ENCODE results near the gene PACSIN3.

PACSIN3 gene

DNA sequence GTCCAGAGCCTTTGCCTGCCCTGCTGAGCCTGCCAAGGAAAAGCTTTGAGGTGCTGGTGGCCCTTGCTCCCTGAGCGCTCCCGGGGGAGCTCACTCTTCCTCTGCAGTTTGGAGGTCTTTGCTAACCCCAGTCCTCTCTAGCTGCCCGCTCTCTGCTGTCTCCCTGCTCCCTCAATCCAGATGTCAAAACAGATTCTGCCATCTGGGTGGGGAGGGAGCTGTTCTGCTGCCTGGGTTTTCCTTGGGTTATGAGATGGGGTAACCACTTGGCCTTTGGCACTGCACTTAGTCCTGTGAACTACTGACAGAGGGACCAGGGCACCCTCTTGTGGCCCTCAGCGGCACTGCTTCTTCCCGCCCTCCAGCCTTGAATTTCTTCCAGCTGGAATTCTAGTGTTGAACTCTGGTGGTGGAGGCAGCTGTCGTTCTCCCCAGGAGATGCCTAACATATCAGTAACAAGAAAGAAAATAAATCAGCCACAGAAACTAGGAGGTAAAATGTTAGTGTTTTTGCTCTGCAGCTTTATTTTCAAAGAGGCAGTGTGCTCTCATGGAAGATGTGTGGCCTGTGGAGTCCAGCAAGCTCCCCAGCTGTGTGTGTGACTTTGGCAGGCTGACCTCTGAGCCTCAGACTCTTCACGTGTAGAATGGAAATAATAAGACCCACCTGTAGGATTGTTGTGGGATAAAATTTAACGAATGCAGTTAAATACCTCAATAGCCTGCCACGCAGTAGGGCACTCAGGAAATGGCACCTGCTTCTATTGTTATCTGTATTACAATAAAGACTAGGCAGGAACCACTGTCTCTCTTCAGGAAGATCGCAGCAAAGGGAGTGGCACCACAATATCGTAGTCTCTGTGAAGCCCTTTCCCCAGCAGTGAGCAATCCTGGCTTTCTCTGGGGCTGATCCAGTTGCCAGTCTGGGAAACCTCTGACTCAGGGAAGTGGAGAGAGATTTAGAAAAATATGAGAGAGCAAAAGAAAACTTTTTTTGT is 33.0 kb downstream of the PACSIN3 start:
- DNase-seq (ENCODE audit: low read depth in 2 of 2), result peak; percentile 38 to 45

GRCh38 chr11:47152126-47152952 is 33.9 kb downstream of the PACSIN3 start:
- no peak for DNase-seq (ENCODE audit: low read depth in 2 of 2)

DNA sequence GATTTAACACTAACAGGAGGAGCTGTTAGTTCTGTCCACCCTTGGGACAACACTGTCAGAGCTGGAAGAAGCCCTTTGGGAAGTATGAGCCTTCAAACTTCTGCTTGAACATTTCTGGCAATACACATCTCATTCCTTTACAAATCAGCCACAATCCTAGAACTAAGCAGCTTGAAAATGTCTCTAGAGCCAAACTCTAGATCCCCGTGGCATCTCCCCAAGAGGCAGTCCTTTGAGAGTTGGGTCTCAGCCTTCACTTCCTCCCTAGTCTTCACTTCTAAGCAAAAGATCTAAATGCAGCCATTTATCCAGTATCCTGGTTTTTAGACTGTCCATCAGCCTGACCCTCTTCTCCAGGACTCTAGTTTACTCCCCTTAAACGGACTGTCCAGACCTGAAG is 36.5 kb downstream of the PACSIN3 start:
- no peak for DNase-seq (ENCODE audit: low read depth in 2 of 2)

DNA sequence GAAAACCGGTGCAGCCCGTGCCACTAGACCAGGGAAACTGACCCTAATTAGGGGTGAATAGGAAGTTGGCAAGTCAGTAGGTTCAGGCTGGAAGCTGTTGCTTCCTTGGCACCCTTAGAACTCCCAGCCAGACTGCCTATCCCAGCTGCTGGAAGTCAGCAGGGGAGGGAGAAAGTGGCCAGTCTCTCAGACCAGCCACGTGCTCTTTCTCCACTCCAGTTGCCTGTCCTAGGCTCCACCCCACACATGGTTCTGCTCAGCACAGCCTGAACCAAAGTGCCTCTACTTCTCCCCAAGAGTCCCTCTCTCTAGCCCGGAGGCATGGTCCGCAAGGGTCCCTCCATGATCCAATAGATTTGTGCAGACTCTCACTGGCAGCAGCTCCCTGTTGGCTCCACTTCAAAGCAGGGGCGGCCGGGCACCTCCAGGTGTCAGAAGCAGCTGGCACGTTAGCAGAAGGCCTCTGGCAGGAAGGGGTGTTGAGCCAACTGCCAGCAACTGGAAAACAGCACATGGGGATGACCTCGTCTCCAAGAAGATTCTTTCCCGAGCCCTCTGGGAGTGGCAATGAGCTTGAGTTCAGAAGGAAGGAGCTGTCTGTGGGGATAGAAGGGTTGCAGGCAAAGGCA is 37.2 kb downstream of the PACSIN3 start:
- no peak for DNase-seq (ENCODE audit: low read depth in 2 of 2)

DNA sequence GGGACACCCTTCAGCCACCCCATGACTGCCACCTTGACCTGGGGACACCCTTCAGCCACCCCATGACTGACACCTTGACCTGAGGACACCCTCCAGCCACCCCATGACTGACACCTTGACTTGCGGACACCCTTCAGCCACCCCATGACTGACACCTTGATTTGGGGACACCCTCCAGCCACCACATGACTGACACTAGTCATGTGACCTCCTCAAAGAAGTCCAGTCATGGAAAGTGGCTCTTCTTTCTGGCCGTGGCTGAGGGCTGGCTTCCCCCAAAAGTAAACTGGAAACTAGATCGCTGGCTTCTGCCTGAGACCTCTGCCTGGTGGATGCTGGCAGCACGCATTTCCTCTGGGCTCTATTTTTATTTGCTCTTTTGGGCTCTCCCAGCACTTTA is 38.0 kb downstream of the PACSIN3 start:
- DNase-seq (ENCODE audit: low read depth in 2 of 2), result no peak

DNA sequence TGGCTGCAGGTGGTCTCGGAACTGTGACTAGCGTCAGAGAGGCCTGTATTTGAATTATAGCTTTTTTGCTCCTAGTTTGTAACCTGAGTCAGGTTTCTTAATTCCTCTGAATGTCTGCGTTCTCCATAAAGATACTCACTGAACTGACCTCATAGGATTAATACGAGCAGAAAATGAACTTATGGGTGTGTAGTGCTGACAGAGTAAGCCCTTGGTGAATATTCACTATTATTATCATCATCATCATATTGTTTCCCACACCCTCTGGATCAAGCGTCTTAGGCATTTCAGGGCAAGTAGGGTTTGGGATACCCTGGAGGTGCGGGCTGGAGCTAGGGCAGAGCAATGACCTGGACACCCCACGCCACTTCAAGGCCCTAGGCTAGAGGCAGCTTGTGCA is 38.6 kb downstream of the PACSIN3 start:
- no peak for DNase-seq (ENCODE audit: low read depth in 2 of 2)

GRCh38 chr11:47147250-47147649 is 39.0 kb downstream of the PACSIN3 start:
- no peak for DNase-seq (ENCODE audit: low read depth in 2 of 2)

- no peak for DNase-seq (ENCODE audit: low read depth in 2 of 2)
Measured at GRCh38 chr11:47144541-47144940, 41.7 kb downstream of the PACSIN3 start.

DNA sequence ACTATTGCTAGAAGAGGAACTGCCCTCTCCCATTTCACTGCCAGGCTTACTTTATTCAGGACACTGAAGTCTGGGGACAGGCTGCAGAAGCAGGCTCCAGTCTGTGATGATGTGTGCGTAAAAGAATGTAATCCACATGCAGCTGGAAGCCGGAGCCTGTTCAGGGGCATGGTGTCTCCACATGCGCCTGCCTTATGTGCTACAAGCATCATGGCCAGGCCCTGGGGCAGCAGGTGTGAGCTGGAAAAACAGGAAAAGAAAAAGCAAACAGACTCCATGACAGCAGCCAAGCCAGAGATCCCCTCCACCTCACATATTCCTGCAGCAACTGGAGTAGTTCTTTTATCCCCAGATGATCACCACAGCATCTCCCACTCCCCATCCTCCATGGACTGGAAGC is 42.9 kb downstream of the PACSIN3 start:
- DNase-seq (ENCODE audit: low read depth in 2 of 2), result no peak

DNA sequence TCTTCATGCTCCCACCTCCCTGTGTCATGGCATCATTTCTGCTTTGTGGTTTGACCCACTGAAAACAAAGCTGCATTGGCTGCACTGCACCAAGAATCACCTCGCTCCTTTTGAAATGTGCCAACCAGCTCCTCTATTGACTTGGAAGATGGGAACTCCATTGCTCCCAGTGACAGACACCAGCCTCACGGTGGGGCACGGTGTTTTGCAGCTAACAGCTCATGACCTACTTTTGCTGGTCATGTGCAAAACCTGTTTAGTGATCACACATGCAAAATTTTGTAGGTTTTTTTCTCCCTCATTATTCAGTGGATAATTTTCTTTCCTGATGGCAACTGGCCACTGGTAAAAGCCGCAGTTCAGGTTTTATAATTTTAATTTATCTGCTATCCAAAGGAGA is 46.4 kb downstream of the PACSIN3 start:
- DNase-seq (ENCODE audit: low read depth in 2 of 2), result no peak

GRCh38 chr11:47137476-47137875 is 48.8 kb downstream of the PACSIN3 start:
- no peak for DNase-seq (ENCODE audit: low read depth in 2 of 2)

DNA sequence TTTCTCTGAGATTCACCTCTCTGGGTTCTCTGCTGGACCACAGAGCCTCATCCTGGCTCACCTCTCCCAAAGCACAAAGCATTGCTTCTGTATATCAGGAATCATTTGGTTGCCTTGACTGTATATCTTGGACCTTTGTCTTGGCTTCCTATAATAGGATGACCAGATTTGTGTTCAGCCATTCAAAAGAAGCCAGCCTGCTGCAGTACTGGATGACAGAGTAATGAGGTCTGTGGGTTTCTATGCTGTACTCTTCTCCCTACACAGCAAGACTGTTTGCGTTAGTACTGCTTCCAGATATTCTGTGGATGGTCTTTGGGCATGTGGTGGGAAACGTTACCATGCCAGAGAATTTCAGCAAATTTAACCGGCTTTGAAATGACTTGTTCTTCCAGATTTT is 49.3 kb downstream of the PACSIN3 start:
- DNase-seq (ENCODE audit: low read depth in 2 of 2), result no peak

DNA sequence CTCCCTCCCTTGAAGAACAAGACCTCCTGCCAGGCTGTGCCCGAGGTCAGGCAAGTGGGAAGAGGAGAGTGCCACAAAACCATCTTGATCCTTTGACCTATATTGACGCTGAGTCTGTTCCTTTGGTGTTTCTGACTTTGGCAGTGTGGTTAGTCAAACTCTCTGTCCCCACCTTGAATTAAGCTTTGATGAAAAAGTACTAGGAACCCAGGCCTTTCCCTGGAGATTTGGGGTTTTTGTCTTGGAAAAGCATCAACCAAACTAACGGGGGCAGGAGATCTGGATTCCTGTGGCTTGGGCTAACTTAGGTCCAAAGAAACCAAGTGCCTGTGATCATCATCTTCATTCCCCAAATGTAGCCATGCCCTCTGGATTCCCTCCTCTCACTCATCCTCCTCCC is 49.9 kb downstream of the PACSIN3 start:
- DNase-seq (ENCODE audit: low read depth in 2 of 2), result no peak

DNA sequence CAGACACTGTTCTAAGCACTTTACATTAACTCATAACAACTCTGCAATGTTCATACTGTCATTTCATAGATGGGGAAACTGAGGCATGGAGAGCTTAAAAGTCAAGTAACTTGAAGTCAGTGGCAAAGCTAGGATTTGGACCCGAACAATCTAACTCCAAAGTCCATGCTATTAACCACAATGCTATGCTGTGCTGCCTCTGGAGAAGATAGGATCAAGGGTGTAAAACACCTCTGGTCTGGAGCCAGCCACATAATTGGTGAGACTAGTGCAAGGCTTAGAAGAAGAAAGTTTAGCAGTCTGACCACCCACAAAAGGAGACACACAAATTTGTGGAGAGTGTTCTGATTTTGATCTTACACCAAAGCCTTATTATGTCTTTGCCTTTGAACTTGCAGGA is 53.3 kb downstream of the PACSIN3 start:
- no peak for DNase-seq (ENCODE audit: low read depth in 2 of 2)

GRCh38 chr11:47132490-47132889 is 53.7 kb downstream of the PACSIN3 start:
- no peak for DNase-seq (ENCODE audit: low read depth in 2 of 2)

DNA sequence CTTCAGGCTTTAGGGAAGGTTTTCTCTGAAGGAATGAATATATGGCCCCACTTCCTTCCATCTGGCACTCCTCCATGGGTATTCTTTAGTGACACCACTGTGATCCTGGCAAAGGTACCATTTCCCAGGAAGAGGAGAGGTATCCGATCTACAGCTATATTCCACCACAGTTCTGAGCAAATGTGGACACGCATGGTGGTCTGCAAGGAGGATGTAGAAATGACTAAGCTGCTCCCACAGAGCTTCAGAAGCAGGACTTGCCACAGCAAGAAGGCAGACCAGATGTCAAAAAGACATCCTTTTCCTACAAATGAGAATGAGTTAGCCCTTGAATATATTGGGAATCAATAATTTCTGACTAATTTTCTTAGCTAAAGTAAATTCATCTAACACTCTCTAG is 55.1 kb downstream of the PACSIN3 start:
- DNase-seq (ENCODE audit: low read depth in 2 of 2), result no peak

- DNase-seq (ENCODE audit: low read depth in 2 of 2), result no peak
Measured at GRCh38 chr11:47130543-47130942, 55.7 kb downstream of the PACSIN3 start.
